KMS-11 (cell line): ENCODE results near the gene ZMYND11.

Experiments used
- H2AFZ ChIP-seq: fragments of 200-600 bp; sonication (generic); 2 replicates; pipeline ENCODE4 v1.6.1; 2016; ENCODE audit warnings: antibody characterized with exemption, mixed run types, low read depth
- H3K27ac ChIP-seq: fragments of 200-600 bp; sonication (generic); 2 replicates; pipeline ENCODE4 v1.6.1; 2016; ENCODE audit warnings: mild to moderate bottlenecking, mixed run types
- H3K27me3 ChIP-seq: fragments of 200-600 bp; sonication (generic); 2 replicates; pipeline ENCODE4 v1.6.1; 2017; ENCODE audit warnings: mild to moderate bottlenecking, low read depth, mixed run types, moderate library complexity; ENCODE audit not compliant: insufficient read depth
- H3K36me3 ChIP-seq: fragments of 200-600 bp; sonication (generic); 2 replicates; pipeline ENCODE4 v1.6.1; 2017; ENCODE audit warnings: mild to moderate bottlenecking, mixed run types; ENCODE audit not compliant: insufficient read depth
- H3K4me1 ChIP-seq: fragments of 200-600 bp; sonication (generic); 2 replicates; pipeline ENCODE4 v1.6.1; 2016; ENCODE audit warnings: mild to moderate bottlenecking, low read depth, mixed run types; ENCODE audit not compliant: poor library complexity, severe bottlenecking
- H3K4me2 ChIP-seq: fragments of 200-600 bp; sonication (generic); 2 replicates; pipeline ENCODE4 v1.7.0; 2016; ENCODE audit warnings: mild to moderate bottlenecking, mixed run types
- H3K4me3 ChIP-seq: fragments of 200-600 bp; sonication (generic); IDR thresholded peaks from 2 replicates; pipeline ENCODE4 v1.6.1; 2017; ENCODE audit warnings: low read depth, low read length, mixed read lengths; ENCODE audit not compliant: insufficient read depth
- H3K79me2 ChIP-seq: fragments of 200-600 bp; sonication (generic); 2 replicates; pipeline ENCODE4 v1.6.1; 2016; ENCODE audit warnings: low read depth, mixed run types; ENCODE audit not compliant: insufficient read depth
- H3K9ac ChIP-seq: fragments of 200-600 bp; sonication (generic); 2 replicates; pipeline ENCODE4 v1.6.1; 2016; ENCODE audit warnings: mild to moderate bottlenecking, mixed run types
- H4K20me1 ChIP-seq: fragments of 200-600 bp; sonication (generic); 2 replicates; pipeline ENCODE4 v1.6.1; 2016; ENCODE audit warnings: mild to moderate bottlenecking, mixed run types; ENCODE audit not compliant: insufficient read depth
- CTCF ChIP-seq: fragments of 200-600 bp; sonication (generic); conservative IDR thresholded peaks from 2 replicates; pipeline ENCODE4 v1.6.1; 2017; ENCODE audit warnings: low read depth, mild to moderate bottlenecking, antibody characterized with exemption, low read length, moderate library complexity, mixed read lengths

Gene ZMYND11

GRCh38 chr10:283140-283479, 147.9 kb downstream of the ZMYND11 start:
- Histone ChIP-seq H3K4me3 (no peak overlapping the region), H3K27me3 (no peaks in the 10 kb centered on the region), H3K36me3 (no peaks in the 10 kb centered on the region; the same call in 1 of the 2 replicates), H3K4me1 (no peaks in the 10 kb centered on the region), H4K20me1 (no peaks in the 10 kb centered on the region), H2AFZ (no peak overlapping the region), H3K4me2 (no peak overlapping the region), H3K9ac (no peak overlapping the region), H3K79me2 (no peaks in the 10 kb centered on the region), H3K27ac (no peak overlapping the region)
- no peak for TF ChIP-seq CTCF

- Histone ChIP-seq H3K4me3 (no peak overlapping the region), H3K27me3 (no peaks in the 10 kb centered on the region)
These were observed 148.7 kb downstream of the ZMYND11 start for GRCh38 chr10:283916-284356.

GRCh38 chr10:285216-285615, 150.0 kb downstream of the ZMYND11 start:
- Histone ChIP-seq H3K27ac (no peak overlapping the region), H4K20me1 (no peaks in the 10 kb centered on the region), H3K4me2 (no peak overlapping the region), H3K4me3 (no peak overlapping the region), H3K9ac (no peak overlapping the region), H3K4me1 (no peaks in the 10 kb centered on the region), H3K27me3 (no peaks in the 10 kb centered on the region), H2AFZ (no peak overlapping the region), H3K36me3 (no peaks in the 10 kb centered on the region; the same call in 1 of the 2 replicates), H3K79me2 (no peaks in the 10 kb centered on the region)
- TF ChIP-seq CTCF: no peak

More at GRCh38 chr10:283916-284356, 148.7 kb downstream of the ZMYND11 start:
- no peaks in the 10 kb centered on the region; the same call in 1 of the 2 replicates for H3K36me3 ChIP-seq
- no peak overlapping the region for H3K4me2 ChIP-seq
- no peak overlapping the region for H3K27ac ChIP-seq
- no peaks in the 10 kb centered on the region for H3K4me1 ChIP-seq
- no peak overlapping the region for H3K9ac ChIP-seq
- no peaks in the 10 kb centered on the region for H4K20me1 ChIP-seq
- H3K79me2 ChIP-seq: no peaks in the 10 kb centered on the region
- H2AFZ ChIP-seq: no peak overlapping the region
- no peak for TF ChIP-seq CTCF

GRCh38 chr10:287026-287709, 151.9 kb downstream of the ZMYND11 start:
- no peak for TF ChIP-seq CTCF
- H3K27ac ChIP-seq: no peak overlapping the region
- no peak overlapping the region for H3K4me2 ChIP-seq
- H3K4me1 ChIP-seq: no peaks in the 10 kb centered on the region
- no peaks in the 10 kb centered on the region for H3K36me3 ChIP-seq
- H4K20me1 ChIP-seq: no peaks in the 10 kb centered on the region
- H3K79me2 ChIP-seq: no peaks in the 10 kb centered on the region
- no peaks in the 10 kb centered on the region for H3K27me3 ChIP-seq
- H3K4me3 ChIP-seq: no peak overlapping the region
- H2AFZ ChIP-seq: no peak overlapping the region
- H3K9ac ChIP-seq: no peak overlapping the region
